Left ventricle myocardium superior (tissue), 1 donor: ENCODE results near the gene GOLGA8F. TPM values are rescaled to one million over a fixed set of nuclear protein-coding genes. Genes with fewer than 3 reads are reported as not detected.
A peak's percentile ranks its signal among the peaks of the same experiment; 100 is the strongest.
"Not testable (repeated sequence)": the region's sequence is repeated elsewhere in the genome, so short reads cannot be mapped to it uniquely, and the experiment has no call there.

Experiments used
- ATAC-seq: fragments of 200-7000 bp; cut with Tn5 transposase; one replicate; pipeline ENCODE4 v1.9.1; 2020; ENCODE audit warnings: mild to moderate bottlenecking, moderate library complexity
- DNase-seq: peaks from one replicate; pipeline ENCODE4 v3.0.0-alpha.2; 2020
- intact Hi-C: fragments of 100-400 bp; cut with micrococcal nuclease; formaldehyde crosslinking; loops from one replicate; pipeline ENCODE4 v1.11.0; 2022
- long read RNA-seq: library from polyadenylated mRNA; unstranded; transcript quantifications from one replicate; pipeline ENCODE4 v2.0.0, GENCODE V29; 2021
- microRNA-seq: library from miRNA; unstranded; fragments of <30 nt; microRNA quantifications from one replicate; pipeline ENCODE4 v1.2.0, GENCODE V29; 2020; ENCODE audit warnings: borderline number of aligned reads
- total RNA-seq: library from RNA; stranded (reverse); fragmentation: NEBNext Ultra II Directional; extraction: Animal tissue kit (Norgen Biotek cat#: 25700); gene quantifications from one replicate; pipeline ENCODE4 v1.2.1, GENCODE V29; 2021
- donor health status: DM: no; HTN: yes; CAD: no; lungs with severe emphysema.

Gene GOLGA8F, protein sequence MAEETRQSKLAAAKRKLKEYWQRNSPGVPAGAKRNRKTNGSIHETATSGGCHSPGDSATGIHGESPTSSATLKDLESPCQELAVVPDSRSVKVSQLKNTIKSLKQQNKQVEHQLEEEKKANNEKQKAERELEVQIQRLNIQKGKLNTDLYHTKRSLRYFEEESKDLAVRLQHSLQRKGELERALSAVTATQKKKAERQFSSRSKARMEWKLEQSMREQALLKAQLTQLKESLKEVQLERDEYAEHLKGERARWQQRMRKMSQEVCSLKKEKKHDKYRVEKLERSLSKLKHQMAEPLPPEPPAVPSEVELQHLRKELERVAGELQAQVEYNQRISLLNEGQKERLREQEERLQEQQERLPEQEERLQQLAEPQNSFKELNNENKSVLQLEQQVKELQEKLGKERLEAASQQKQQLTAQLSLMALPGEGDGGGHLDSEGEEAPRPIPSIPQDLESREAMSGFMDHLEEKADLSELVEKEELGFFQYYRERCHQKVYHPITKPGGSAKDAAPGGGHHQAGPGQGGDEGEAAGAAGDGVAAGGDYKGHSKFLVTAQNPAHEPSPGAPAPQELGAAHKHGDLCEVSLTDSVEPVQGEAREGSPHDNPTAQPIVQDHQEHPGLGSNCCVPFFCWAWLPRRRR
- not detected for total RNA-seq
- long read RNA-seq, result 0 reads

DNA sequence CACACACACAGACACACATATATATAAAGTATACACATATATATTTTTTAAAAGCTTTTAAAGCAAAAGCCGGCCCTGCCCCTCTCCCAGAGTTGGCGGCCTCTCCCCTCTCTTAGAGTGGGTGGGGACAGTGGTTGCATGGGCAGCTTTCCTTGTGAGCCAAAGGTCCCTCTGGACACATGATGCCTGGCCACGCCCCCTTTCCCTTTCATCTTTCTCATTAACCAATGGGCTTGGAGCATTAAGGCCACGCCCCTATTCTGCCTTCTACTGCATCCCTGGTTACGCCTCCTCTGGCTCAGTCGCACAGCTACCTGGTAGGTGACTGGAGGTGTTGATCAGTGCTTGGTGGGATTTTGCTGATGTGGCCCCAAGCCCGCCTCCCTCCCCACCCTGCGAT is at the start of gene GOLGA8F:
GOLGA8F (plus strand) TSS at position 301 of the 400 bp plus-strand sequence; CDS start at position 399, 98 bp downstream.
- DNase-seq, intact Hi-C loops, ATAC-seq: not testable (repeated sequence)

GRCh38 chr15:28357984-28358383 is 20.5 kb upstream of the GOLGA8F start, which contains the start of gene GOLGA6L24:
GOLGA6L24 (minus strand) TSS chr15:28358084; CDS start chr15:28358023, 61 bp downstream.
- DNase-seq, intact Hi-C loops, ATAC-seq: not testable (repeated sequence)

GRCh38 chr15:28365502-28365901 is 13.0 kb upstream of the GOLGA8F start:
- ATAC-seq, intact Hi-C loops, DNase-seq: not testable (repeated sequence)

GRCh38 chr15:28380053-28380452 is 1.6 kb downstream of the GOLGA8F start:
- ATAC-seq, intact Hi-C loops, DNase-seq: not testable (repeated sequence)

DNA sequence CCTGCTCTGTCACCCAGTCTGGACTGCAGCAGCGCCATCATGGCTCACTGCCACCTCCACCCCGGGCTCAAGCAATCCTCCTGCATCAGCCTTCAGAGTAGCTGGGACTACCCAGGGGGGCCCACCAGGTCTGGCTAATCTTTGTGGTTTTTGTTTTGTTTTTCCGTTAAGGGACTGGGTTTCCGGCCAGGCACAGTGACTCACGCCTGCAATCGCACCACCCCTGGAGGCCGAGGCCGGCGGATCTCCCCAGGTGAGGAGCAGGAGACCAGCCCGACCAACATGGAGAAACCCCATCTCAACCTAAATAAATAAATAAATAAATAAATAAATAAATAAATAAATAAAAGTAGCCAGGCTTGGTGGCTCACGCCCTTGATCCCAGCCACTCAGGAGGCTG is 17.6 kb downstream of the GOLGA8F start:
- ATAC-seq, intact Hi-C loops, DNase-seq: not testable (repeated sequence)

GRCh38 chr15:28402774-28403435 is 24.4 kb downstream of the GOLGA8F start:
- DNase-seq, intact Hi-C loops: not testable (repeated sequence)
- peak; percentile 48 for ATAC-seq

DNA sequence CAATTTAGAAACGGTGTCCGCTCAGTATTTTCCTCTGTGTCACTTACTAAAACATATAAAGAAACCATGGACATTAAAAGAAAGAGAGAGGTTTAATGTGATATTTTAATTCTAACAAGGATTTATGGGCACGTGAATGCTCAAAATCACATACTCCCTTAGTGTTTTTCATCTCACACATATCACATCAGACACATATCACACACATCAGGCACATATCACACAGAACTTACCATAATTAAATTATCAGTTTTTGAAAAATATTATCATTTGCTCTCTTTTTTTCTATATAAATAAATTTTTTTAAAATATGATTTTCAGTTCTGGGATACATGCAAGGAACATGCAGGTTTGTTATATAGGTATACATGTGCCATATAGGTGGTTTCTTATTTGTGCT is 42.0 kb downstream of the GOLGA8F start:
- ATAC-seq, intact Hi-C loops, DNase-seq: not testable (repeated sequence)

GRCh38 chr15:28435594-28435993 is 57.1 kb downstream of the GOLGA8F start:
- ATAC-seq, DNase-seq, intact Hi-C loops: not testable (repeated sequence)

Small RNA genes within 50 kb of the gene (microRNA-seq; reads per million reads assigned to microRNA genes)
- gene MIR4509-2, result not detected

Other genes with a start within 250 kb of the GOLGA8F start
- 44.3 TPM for gene HERC2, start 56.5 kb upstream of the GOLGA8F start, total RNA-seq
- gene GOLGA6L24, start 20.6 kb upstream of the GOLGA8F start, total RNA-seq, result not detected
- not detected for gene GOLGA8G, start 154.3 kb downstream of the GOLGA8F start, total RNA-seq
- gene GOLGA6L25, start 174.9 kb downstream of the GOLGA8F start, total RNA-seq, result not detected